GM12872 (cell line): Measurements from ENCODE around the gene RSRP1.
"Not testable (repeated sequence)": the region's sequence is repeated elsewhere in the genome, so short reads cannot be mapped to it uniquely, and the experiment has no call there.

Source experiments
- TF ChIP-seq, protein P1 (sequence below): IDR thresholded peaks from 3 replicates; pipeline ENCODE4 v1.5.1; 2011; ENCODE audit warnings: low read depth, mild to moderate bottlenecking, low read length, moderate library complexity; ENCODE audit not compliant: insufficient read depth

Gene RSRP1, protein sequence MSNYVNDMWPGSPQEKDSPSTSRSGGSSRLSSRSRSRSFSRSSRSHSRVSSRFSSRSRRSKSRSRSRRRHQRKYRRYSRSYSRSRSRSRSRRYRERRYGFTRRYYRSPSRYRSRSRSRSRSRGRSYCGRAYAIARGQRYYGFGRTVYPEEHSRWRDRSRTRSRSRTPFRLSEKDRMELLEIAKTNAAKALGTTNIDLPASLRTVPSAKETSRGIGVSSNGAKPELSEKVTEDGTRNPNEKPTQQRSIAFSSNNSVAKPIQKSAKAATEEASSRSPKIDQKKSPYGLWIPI

DNA sequence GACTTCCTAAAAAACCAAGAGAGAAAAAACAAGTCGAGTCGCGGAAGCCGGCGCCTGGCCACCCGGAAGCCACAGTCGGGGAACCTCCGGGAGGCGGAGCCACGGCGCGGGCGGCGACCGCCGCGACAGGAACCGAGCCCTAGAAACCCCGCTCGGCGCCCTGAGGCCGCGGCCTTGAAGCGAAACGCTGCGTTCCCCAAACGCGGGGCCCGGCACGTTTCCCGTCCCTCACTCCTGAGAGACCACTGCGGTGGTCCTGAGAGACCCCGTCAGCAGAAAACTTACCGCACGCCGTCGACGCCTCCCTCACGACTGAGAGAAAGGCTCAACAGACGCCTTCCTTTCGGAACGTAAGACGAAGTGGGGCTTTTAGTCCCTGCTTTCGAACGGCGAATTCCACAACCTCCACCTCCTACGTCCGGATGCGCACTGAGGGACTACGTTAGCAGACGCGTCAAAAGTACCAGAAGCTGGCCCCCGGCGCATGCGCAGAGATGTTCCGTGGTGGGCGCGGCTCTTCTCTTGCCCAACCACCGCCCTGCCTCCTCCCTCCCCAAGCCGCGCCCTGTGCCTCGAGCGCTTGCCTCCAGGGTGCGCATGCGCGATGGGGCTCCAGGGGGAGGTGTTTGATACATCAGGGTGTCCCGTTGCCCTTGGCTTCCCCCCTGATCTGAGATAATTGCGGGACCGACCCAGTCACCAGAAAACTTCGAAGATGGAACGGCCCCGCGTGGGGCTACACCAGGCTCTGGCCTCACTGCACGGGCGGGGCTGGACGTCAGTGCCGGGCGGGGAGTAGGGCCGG is at the start of gene RSRP1:
RSRP1 (minus strand) TSS at position 431 of the 805 bp plus-strand sequence. CDS start 491 bp downstream, outside the sequence.
- TF ChIP-seq, protein P1, sequence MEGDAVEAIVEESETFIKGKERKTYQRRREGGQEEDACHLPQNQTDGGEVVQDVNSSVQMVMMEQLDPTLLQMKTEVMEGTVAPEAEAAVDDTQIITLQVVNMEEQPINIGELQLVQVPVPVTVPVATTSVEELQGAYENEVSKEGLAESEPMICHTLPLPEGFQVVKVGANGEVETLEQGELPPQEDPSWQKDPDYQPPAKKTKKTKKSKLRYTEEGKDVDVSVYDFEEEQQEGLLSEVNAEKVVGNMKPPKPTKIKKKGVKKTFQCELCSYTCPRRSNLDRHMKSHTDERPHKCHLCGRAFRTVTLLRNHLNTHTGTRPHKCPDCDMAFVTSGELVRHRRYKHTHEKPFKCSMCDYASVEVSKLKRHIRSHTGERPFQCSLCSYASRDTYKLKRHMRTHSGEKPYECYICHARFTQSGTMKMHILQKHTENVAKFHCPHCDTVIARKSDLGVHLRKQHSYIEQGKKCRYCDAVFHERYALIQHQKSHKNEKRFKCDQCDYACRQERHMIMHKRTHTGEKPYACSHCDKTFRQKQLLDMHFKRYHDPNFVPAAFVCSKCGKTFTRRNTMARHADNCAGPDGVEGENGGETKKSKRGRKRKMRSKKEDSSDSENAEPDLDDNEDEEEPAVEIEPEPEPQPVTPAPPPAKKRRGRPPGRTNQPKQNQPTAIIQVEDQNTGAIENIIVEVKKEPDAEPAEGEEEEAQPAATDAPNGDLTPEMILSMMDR = no peak

- TF ChIP-seq, protein P1 = not testable (repeated sequence)
These were observed 25.0 kb upstream of the RSRP1 start, which contains the start of gene RHD for GRCh38 chr1:25272238-25272637. TSS of gene RHD (plus strand) at chr1:25272509. CDS start at chr1:25272548, 39 bp downstream.

GRCh38 chr1:25257196-25257595 is 9.9 kb upstream of the RSRP1 start:
- TF ChIP-seq, protein P1 = no peak

DNA sequence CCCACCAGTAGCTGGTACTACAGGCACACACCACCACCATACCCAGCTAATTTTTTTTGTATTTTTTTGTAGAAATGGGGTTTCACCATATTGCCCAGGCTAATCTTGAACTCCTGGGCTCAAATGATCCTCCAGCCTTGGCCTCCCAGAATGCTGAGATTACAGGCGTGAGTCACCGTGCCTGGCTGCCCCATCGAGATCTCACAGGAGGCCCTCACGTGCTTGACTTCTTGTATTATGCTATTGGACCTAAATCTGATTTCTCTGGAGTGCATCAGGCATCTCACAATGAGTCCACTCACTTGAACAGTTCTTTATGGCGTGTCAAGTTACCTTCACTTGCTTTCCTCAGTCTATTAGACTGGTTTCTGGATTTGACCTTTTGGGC is 9.3 kb upstream of the RSRP1 start:
- TF ChIP-seq, protein P1 = no peak

DNA sequence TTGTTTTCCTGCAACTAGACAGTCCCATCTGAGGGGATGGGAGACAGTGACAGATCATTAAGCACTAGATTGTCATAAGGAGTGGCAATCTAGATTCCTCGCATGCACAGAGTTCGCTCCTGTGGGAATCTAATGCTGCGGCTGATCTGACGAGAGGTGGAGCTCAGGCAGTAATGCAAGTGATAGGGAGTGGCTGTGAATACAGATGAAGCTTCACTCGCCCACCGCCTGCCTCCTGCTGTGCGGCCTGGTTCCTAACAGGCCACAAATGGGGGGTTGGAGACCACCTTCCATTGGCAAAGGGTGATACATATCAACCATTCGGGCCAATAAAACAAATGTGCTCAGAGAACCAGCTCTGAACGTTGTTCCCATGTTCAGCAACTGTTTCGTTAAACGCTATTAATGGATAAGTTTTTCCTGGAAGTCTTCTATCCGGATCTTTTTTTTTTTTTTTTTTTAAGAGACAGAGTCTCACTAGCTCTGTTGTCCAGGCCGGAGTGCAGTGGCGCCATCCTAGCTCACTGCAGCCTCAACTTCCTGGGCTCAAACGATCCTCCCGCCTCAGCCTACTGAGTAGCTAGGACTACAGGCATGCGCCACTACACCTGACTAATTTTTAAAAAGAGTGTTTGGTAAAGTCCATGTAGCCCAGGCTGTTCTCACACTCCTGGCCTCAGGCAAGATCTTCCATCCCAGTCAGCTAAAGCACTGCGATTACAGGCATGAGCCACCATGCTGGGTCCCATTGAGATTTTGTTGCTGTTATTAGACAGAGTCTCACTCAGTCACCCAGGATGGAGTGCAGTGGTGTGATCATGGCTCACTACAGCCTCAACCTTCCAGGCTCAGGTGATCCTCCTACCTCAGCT is 8.7 kb upstream of the RSRP1 start:
- TF ChIP-seq, protein P1 = no peak

- TF ChIP-seq, protein P1 = no peak
These were observed 6.7 kb upstream of the RSRP1 start for GRCh38 chr1:25253911-25254310.
